ENCODE measurements around the gene PPP1CA. TPM values are rescaled to one million over a fixed set of nuclear protein-coding genes. Genes with fewer than 3 reads are reported as not detected.

PPP1CA gene
- total RNA-seq, 1 donor from 2014 or later, result 92.4 TPM

GRCh38 chr11:67418476-67419281, 17.0 kb upstream of the PPP1CA start:
- DNase-seq (ENCODE audit: low spot score), result no peak

DNA sequence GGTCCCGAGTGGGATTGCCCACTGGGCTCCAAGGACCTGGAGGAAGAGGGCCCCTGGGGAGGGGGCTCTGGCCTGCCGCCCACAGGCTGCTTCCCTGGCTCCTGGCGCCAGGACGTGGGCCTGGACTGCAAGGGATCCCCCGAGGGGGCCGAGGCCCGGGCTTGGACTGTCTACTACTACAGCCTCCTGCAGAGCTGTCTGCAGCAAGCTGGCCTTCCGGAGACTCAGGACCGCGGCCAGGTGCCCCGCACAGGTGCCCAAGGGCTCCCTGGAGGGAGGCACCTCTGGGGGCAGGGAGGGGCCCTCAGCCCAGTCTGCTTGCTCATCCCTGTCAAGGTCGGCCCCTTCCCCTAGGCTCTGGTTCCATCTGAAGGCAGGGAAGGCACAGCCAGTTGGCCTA, 15.8 kb upstream of the PPP1CA start:
- no peak for DNase-seq (ENCODE audit: low spot score)

GRCh38 chr11:67416416-67417335, 15.0 kb upstream of the PPP1CA start:
- no peak for DNase-seq (ENCODE audit: low spot score)

GRCh38 chr11:67415501-67416304, 14.0 kb upstream of the PPP1CA start, which contains the start of gene CARNS1:
Gene CARNS1, plus strand, starts transcription at chr11:67415678. Its CDS starts 522 bp downstream, at chr11:67416200.
- DNase-seq (ENCODE audit: low spot score), result no peak

- DNase-seq (ENCODE audit: low spot score), result no peak
Measured at GRCh38 chr11:67413266-67413849, 11.7 kb upstream of the PPP1CA start.

DNA sequence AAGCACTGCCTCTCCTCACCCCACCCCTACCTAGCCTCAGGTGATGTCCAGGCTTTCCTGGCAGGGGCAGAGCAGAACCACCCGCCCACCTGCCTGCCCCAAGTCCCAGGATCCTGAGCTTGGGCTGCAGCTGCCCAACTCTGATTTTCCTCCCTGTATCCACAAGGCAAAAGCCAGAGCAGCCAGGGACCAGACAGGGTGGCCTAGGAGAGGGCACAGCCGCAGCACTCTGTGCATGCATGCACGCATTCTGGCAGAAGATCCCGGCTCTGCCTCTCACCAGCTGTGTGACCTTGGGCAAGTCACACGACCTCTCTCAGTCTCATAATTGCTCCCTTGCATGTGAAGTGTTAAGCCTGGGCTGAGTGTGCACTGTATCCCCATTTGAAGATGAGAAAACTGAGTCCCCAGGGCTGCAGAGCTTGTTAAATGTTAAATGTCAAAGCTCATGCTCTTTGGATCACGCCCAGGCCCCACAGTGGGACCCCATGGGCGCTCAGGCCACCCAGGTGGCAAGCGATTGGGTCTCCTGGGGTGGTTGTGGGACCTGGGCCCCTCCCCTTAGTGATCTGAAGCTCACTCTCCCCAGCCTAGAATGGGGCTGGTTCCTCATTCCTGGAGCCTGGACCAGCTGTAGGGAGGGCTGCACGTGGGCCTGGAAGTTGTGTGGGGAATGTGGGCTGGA, 11.0 kb upstream of the PPP1CA start:
- no peak for DNase-seq (ENCODE audit: low spot score)

DNA sequence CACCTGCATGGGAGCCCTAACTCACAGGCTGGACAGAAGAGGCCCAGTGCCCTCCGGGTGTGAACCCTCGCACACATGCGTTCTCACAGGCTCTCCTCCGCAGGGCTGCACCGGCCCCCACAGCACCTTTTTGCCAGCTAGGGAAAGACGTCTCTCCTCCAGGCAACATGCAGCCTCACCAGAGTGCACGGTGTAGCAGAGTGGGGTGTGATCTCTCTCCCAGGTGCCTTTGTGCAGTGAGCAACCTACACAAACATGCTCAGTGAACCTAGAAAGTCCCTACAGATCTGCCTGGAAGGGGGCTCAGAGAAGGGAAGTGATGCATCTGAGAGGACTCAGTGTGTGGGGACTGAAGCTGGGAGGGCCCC, 10.1 kb upstream of the PPP1CA start:
- DNase-seq (ENCODE audit: low spot score), result no peak

DNA sequence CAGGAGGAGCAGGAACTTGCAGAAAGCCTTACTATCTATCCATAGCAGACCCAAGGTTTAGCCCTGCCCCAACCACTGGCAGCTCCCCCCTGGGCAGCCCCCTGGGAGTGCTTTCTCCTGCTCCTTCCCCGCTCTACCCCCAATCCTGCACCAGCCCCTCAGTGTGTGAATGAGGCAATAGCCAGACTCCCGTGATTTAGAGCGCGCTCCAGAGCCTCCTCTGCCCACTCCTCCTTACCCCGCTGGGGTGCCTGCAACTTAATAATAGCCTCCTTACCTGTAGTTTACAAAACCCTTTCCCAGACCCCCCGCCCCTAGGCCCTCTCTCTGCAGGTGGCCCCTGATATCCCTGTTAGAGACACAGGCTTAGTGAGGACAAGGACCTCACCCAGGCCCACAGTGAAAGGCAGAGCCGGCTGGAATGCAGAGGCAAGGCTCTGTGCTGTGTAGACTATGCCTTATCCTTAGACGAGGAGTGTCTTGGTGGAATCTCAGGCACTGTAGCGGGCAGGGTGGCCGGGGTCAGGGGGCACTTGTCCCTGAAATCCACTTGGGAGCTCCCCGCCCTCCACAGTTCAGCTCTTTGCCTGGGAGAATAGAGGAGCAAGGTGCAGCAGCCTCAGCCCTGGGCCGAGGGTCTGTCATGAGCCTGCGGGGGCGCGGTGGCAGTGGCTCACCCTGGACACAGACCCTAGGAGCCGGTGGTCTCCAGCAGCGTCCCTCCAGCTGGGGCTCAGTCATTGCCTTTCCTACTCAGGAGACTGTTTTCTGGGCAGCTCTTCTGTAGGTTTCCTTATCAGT, 9.5 kb upstream of the PPP1CA start:
- DNase-seq (ENCODE audit: low spot score), result no peak

DNA sequence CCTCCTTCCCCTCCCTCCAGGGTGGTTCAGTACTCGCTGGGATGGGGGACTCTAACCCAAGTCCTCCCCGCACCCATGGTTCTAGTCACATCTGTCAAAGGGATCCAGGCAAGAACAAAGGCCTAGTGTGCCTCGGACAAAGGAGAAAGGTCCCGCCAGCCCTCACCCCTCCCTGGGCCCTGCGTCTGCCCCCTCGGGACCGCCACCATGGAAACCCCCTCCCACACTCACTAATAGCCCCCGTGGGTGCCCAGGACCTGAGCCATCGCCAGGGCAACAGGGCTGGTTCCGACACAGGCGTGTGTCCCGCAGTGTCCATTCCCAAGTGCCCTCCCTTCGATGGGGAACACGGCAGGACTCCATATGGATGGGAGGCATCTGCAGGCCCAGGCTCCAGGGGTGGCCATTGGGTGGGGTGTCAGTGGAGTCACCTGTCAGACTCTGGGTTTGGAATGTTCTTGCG, 8.7 kb upstream of the PPP1CA start:
- DNase-seq (ENCODE audit: low spot score), result no peak

DNA sequence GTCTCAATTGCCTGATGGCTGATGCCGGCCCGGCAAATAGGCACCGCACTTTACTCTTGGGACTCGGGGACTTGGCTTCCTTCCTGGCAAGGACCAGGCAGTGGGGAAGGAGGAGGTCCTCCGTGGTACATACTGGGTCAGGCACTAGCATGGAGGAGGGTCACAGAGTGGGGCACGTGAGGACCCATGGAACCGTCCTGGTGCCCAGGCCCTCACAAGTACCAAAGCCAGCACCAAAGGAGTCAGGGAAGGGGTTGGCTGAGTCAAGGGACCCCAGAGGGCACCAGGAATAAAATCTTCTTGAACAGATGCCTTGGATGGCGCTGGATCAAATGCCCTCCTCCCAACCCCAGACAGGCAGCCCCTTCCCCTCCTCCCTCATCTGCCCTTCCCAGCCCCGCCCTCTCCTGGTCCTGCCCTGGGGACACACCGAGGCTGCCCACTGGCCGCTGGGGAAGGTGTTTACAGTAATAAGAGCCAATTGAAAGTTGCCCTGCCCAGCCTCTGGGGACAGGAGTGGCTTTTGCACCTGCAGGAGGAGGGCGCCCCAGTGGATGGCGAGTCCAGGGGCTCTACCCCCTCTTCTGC, 8.2 kb upstream of the PPP1CA start:
- DNase-seq (ENCODE audit: low spot score), result no peak

GRCh38 chr11:67409261-67409666, 7.6 kb upstream of the PPP1CA start:
- DNase-seq (ENCODE audit: low spot score), result no peak

GRCh38 chr11:67408437-67409200, 7.0 kb upstream of the PPP1CA start:
- DNase-seq (ENCODE audit: low spot score), result no peak

DNA sequence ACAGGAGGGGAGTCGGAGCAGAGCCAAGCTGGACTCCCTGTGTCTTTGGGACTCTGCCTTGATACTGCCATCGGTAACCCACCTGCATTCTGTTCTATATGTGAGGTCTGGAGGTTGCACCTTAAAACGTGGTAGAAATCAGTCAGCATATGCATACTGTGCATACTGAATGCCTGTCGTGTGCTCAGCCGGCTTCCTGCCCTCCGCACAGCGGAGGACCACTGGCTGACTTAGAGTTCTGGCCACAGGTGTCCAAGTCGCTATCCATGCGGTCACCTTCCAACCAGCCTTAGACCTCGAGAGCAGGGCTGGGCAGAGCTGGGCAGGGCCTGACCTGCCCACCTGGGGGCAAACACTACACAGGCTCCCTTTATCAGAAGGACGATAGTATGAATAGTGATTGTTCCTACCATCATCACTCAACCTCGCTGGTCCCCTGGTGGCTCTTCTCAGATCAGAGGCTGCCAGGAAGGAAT, 6.1 kb upstream of the PPP1CA start:
- no peak for DNase-seq (ENCODE audit: low spot score)

GRCh38 chr11:67406969-67407687, 5.5 kb upstream of the PPP1CA start:
- no peak for DNase-seq (ENCODE audit: low spot score)

DNA sequence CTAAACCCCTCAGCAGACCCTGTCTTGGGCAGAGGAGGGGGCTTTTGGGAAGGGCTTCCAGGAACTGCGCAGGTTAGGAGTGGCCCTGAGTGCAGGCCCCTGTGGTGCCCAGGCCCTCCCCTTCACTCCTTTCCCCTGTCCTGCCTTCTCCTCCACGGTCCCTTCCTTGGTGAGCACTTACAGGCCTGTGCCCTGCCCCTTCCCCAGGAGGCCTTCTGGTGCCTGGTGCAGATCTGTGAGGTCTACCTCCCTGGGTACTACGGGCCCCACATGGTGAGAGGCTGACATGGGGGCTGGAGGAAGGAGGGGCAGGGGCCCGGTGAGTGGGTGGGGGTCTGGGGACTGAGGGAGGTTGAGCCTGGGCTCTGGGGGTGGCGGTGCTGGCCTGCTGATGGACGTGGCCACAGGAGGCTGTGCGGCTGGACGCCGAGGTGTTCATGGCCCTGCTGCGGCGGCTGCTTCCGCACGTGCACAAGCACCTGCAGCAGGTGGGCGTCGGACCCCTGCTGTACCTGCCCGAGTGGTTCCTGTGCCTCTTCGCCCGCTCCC, 4.8 kb upstream of the PPP1CA start:
- no peak for DNase-seq (ENCODE audit: low spot score)

DNA sequence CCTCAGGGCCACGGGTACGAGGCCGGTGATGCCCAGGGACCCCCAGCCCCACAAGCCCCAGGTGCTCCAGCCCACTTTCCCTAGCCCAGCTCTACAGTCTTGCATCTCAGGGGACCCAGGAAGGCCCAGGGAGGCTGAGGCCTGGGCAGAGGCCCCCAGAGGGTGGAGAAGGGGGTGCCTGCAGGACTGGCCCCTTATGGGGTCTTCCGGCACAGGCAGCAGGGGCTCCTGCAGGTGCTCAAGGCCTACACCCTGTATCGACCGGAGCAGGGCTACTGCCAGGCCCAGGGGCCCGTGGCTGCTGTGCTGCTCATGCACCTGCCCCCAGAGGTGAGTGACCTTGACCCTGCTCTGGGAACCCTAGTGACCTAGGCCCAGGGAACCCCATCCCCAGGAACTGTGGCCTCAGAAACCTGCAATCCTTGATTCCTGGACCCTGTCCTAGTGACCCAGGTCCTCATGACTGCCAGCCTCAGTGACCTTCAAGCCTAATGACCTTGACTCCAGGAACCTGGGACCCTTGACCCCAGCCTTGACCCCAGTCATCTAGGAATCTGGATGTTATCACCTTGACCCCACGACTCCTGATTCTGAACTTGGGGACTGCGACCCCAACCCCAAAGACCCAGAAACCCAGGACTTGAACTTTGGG, 4.2 kb upstream of the PPP1CA start:
- no peak for DNase-seq (ENCODE audit: low spot score)

DNA sequence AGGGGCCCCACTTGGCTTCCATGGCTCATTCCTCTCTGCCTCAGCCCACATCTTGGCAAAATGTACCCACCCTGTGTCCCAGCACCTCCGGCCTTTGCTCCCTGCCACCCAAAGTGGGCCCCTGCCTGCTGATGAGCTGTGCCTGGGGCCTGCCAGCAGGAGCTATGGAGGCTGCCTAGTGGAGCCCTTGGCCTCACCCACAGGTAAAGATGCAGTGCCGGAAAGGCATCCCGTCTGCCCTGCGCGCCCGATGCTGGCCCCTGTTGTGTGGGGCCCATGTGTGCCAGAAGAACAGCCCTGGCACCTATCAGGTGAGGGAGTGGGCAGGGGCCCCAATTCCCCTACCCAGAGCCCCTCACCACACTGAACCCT, 3.5 kb upstream of the PPP1CA start:
- no peak for DNase-seq (ENCODE audit: low spot score)

Measured in mesenteric fat pad (tissue), 1 donor.